GM23338 (cell line): ENCODE data around the gene PSMD14.

ENCODE experiments used
- EZH2 ChIP-seq: fragments of 200-600 bp; sonication (generic); IDR thresholded peaks from one replicate; pipeline ENCODE4 v1.8.0; 2017; ENCODE audit warnings: antibody characterized with exemption, mild to moderate bottlenecking, low read depth; ENCODE audit not compliant: unreplicated experiment
- NANOG ChIP-seq: IDR thresholded peaks from 2 replicates; pipeline ENCODE4 v1.6.1; 2016; ENCODE audit warnings: antibody characterized with exemption, borderline replicate concordance
- POLR2AphosphoS5 ChIP-seq: IDR thresholded peaks from 2 replicates; pipeline ENCODE4 v1.6.1; 2016; ENCODE audit warnings: antibody characterized with exemption, low read depth
- TF ChIP-seq, protein P1 (sequence below), 2 experiments: fragments of 200-600 bp in 1 of 2; sonication (generic) in 1 of 2; conservative IDR thresholded peaks; 2 replicates each; pipeline versions ENCODE4 v1.5.1 to v1.6.1; 2016 to 2017; ENCODE audit warnings: antibody characterized with exemption in 2 of 2, low read depth in 2 of 2, mild to moderate bottlenecking in 2 of 2, moderate library complexity in 1 of 2
- TF ChIP-seq, protein P2 (sequence below): fragments of 250-450 bp; sonication (Bioruptor Pico); IDR thresholded peaks from 2 replicates; pipeline ENCODE4 v1.5.0; 2020; ENCODE audit warnings: mild to moderate bottlenecking, moderate library complexity

DNA sequence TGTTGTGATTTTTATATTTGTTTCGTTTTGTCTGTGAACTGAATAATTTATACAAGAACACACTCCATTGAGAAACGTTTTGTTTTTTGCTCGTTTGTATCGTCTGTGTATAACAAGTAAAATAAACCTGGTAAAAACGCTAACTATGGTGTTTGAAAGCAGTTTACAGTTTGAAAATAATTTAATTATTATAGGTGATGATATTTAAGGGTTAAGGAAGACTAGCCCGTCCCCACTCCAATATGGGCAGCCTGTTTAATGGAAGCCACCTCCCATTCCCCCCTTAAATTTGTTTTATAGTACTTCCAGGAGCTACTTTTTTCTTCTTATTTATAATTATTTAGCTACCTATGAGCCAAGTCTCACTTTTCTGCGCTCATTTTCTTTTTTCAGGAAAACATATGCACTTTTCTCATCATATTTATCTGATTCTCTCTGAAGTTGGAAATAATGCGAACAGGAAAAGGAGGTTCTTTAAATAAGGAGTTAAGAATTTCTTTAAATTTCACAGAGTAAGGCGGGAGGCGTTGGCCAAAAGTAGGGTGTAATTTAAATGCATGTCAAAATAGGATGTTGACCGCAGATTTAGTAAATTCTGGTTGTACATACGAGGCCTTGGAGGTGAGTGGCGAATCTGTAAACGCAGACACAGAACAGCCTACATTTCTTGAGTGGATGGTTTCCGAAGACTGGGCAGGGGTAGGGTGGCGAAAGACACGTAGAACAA is 117.7 kb downstream of the PSMD14 start:
- TF ChIP-seq, protein P1, sequence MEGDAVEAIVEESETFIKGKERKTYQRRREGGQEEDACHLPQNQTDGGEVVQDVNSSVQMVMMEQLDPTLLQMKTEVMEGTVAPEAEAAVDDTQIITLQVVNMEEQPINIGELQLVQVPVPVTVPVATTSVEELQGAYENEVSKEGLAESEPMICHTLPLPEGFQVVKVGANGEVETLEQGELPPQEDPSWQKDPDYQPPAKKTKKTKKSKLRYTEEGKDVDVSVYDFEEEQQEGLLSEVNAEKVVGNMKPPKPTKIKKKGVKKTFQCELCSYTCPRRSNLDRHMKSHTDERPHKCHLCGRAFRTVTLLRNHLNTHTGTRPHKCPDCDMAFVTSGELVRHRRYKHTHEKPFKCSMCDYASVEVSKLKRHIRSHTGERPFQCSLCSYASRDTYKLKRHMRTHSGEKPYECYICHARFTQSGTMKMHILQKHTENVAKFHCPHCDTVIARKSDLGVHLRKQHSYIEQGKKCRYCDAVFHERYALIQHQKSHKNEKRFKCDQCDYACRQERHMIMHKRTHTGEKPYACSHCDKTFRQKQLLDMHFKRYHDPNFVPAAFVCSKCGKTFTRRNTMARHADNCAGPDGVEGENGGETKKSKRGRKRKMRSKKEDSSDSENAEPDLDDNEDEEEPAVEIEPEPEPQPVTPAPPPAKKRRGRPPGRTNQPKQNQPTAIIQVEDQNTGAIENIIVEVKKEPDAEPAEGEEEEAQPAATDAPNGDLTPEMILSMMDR (conservative IDR thresholded peaks at IDR 0.05; ENCODE audit: low read depth in 2 of 2), result no peak
- TF ChIP-seq EZH2 (peak; percentile 85), POLR2AphosphoS5 (no peak), NANOG (no peak)
- TF ChIP-seq, protein P2, sequence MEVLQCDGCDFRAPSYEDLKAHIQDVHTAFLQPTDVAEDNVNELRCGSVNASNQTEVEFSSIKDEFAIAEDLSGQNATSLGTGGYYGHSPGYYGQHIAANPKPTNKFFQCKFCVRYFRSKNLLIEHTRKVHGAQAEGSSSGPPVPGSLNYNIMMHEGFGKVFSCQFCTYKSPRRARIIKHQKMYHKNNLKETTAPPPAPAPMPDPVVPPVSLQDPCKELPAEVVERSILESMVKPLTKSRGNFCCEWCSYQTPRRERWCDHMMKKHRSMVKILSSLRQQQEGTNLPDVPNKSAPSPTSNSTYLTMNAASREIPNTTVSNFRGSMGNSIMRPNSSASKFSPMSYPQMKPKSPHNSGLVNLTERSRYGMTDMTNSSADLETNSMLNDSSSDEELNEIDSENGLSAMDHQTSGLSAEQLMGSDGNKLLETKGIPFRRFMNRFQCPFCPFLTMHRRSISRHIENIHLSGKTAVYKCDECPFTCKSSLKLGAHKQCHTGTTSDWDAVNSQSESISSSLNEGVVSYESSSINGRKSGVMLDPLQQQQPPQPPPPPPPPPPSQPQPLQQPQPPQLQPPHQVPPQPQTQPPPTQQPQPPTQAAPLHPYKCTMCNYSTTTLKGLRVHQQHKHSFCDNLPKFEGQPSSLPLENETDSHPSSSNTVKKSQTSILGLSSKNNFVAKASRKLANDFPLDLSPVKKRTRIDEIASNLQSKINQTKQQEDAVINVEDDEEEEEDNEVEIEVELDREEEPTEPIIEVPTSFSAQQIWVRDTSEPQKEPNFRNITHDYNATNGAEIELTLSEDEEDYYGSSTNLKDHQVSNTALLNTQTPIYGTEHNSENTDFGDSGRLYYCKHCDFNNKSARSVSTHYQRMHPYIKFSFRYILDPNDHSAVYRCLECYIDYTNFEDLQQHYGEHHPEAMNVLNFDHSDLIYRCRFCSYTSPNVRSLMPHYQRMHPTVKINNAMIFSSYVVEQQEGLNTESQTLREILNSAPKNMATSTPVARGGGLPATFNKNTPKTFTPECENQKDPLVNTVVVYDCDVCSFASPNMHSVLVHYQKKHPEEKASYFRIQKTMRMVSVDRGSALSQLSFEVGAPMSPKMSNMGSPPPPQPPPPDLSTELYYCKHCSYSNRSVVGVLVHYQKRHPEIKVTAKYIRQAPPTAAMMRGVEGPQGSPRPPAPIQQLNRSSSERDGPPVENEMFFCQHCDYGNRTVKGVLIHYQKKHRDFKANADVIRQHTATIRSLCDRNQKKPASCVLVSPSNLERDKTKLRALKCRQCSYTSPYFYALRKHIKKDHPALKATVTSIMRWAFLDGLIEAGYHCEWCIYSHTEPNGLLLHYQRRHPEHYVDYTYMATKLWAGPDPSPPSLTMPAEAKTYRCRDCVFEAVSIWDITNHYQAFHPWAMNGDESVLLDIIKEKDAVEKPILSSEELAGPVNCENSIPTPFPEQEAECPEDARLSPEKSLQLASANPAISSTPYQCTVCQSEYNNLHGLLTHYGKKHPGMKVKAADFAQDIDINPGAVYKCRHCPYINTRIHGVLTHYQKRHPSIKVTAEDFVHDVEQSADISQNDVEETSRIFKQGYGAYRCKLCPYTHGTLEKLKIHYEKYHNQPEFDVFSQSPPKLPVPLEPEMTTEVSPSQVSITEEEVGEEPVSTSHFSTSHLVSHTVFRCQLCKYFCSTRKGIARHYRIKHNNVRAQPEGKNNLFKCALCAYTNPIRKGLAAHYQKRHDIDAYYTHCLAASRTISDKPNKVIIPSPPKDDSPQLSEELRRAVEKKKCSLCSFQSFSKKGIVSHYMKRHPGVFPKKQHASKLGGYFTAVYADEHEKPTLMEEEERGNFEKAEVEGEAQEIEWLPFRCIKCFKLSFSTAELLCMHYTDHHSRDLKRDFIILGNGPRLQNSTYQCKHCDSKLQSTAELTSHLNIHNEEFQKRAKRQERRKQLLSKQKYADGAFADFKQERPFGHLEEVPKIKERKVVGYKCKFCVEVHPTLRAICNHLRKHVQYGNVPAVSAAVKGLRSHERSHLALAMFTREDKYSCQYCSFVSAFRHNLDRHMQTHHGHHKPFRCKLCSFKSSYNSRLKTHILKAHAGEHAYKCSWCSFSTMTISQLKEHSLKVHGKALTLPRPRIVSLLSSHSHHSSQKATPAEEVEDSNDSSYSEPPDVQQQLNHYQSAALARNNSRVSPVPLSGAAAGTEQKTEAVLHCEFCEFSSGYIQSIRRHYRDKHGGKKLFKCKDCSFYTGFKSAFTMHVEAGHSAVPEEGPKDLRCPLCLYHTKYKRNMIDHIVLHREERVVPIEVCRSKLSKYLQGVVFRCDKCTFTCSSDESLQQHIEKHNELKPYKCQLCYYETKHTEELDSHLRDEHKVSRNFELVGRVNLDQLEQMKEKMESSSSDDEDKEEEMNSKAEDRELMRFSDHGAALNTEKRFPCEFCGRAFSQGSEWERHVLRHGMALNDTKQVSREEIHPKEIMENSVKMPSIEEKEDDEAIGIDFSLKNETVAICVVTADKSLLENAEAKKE (CRISPR knock-in tag), result no peak
